Sigmoid colon (tissue), 4 donors: ENCODE measurements around the gene TMEM184C.

Experiments used
- CTCF ChIP-seq, 4 experiments: fragments of 450-650 bp in 3 of 4; fragments of 200-600 bp in 1 of 4; IDR thresholded peaks; one replicate each; pipeline ENCODE4 v1.5.1; 2016 to 2019; ENCODE audit warnings: antibody characterized with exemption in 4 of 4, mild to moderate bottlenecking in 3 of 4, moderate library complexity in 2 of 4
- EP300 ChIP-seq, 4 donors: sonication (generic); formaldehyde crosslinking; IDR thresholded peaks; one replicate each; pipeline ENCODE4 v1.6.1; 2017; ENCODE audit warnings: antibody characterized with exemption in 4 of 4
- POLR2A ChIP-seq, 2 donors: fragments of 450-650 bp; IDR thresholded peaks; one replicate each; pipeline ENCODE4 v1.6.1; 2016; ENCODE audit warnings: antibody characterized with exemption in 2 of 2, mild to moderate bottlenecking in 2 of 2, moderate library complexity in 2 of 2
- POLR2AphosphoS5 ChIP-seq, 4 donors: sonication (generic); formaldehyde crosslinking; IDR thresholded peaks; one replicate each; pipeline ENCODE4 v1.6.1; 2017; ENCODE audit warnings: antibody characterized with exemption in 4 of 4

GRCh38 chr4:147714575-147715401 is 97.6 kb downstream of the TMEM184C start:
- TF ChIP-seq POLR2AphosphoS5 (IDR thresholded peaks at IDR 0.05) (peak in 3 of 4 donors; percentile 10 to 29 (median 11)), CTCF (IDR thresholded peaks at IDR 0.05) (no peak), POLR2A (IDR thresholded peaks at IDR 0.05) (no peak), EP300 (IDR thresholded peaks at IDR 0.05) (no peak)
